ENCODE results near the gene ARHGAP11B.
"Not testable (repeated sequence)": the region's sequence is repeated elsewhere in the genome, so short reads cannot be mapped to it uniquely, and the experiment has no call there.

Gene ARHGAP11B

GRCh38 chr15:30625436-30626193, at the start of gene ARHGAP11B:
TSS of gene ARHGAP11B (plus strand) at chr15:30626128.
- peak within 1 kb of the TSS; percentile 60 to 69 (median 66) for H3K4me3 ChIP-seq

GRCh38 chr15:30579394-30579970, 46.4 kb upstream of the ARHGAP11B start:
- H3K27ac ChIP-seq = not testable (repeated sequence)

More at GRCh38 chr15:30625436-30626193, at the start of gene ARHGAP11B:
- peak within 1 kb of the TSS; percentile 53 to 97 (median 88) for H3K27ac ChIP-seq

GRCh38 chr15:30580716-30581115, 45.2 kb upstream of the ARHGAP11B start:
- H3K4me3 ChIP-seq, H3K27ac ChIP-seq: not testable (repeated sequence)

More at GRCh38 chr15:30579394-30579970, 46.4 kb upstream of the ARHGAP11B start:
- H3K4me3 ChIP-seq = not testable (repeated sequence)

- not testable (repeated sequence) for H3K27ac ChIP-seq, H3K4me3 ChIP-seq
Measured at GRCh38 chr15:30598953-30599352, 27.0 kb upstream of the ARHGAP11B start.

- not testable (repeated sequence) for H3K4me3 ChIP-seq, H3K27ac ChIP-seq
Measured at GRCh38 chr15:30603796-30604195, 22.1 kb upstream of the ARHGAP11B start, which contains the start of gene GOLGA8H. TSS of gene GOLGA8H (plus strand) at chr15:30604028. CDS start at chr15:30604126, 98 bp downstream.

GRCh38 chr15:30612271-30612670, 13.7 kb upstream of the ARHGAP11B start:
- not testable (repeated sequence) for H3K4me3 ChIP-seq, H3K27ac ChIP-seq

- H3K27ac ChIP-seq, H3K4me3 ChIP-seq: not testable (repeated sequence)
Measured at GRCh38 chr15:30621342-30621741, 4.6 kb upstream of the ARHGAP11B start.

GRCh38 chr15:30626194-30626565, 252 bp downstream of the ARHGAP11B start:
- peak overlapping the region in 17 of 21 experiments; percentile 57 to 97 (median 88) for H3K27ac ChIP-seq
- peak overlapping the region; percentile 60 to 69 (median 66) for H3K4me3 ChIP-seq

- H3K27ac ChIP-seq = peak overlapping the region in 12 of 21 experiments; percentile 31 to 97 (median 88)
Measured at GRCh38 chr15:30626632-30627031, 704 bp downstream of the ARHGAP11B start.

GRCh38 chr15:30650012-30650929, 24.3 kb downstream of the ARHGAP11B start:
- H3K27ac ChIP-seq = peak overlapping the region in 1 of 21 experiments; percentile 19
- H3K4me3 ChIP-seq = no peak overlapping the region

More at GRCh38 chr15:30626632-30627031, 704 bp downstream of the ARHGAP11B start:
- peak overlapping the region; percentile 60 to 69 (median 66) for H3K4me3 ChIP-seq

GRCh38 chr15:30661154-30661553, 35.2 kb downstream of the ARHGAP11B start:
- not testable (repeated sequence) for H3K27ac ChIP-seq, H3K4me3 ChIP-seq

GRCh38 chr15:30669621-30670020, 43.7 kb downstream of the ARHGAP11B start:
- H3K4me3 ChIP-seq = not testable (repeated sequence)
- H3K27ac ChIP-seq = peak overlapping the region in 1 of 21 experiments; percentile 8

GRCh38 chr15:30670056-30670455, 44.1 kb downstream of the ARHGAP11B start:
- H3K27ac ChIP-seq = peak overlapping the region in 1 of 21 experiments; percentile 8

GRCh38 chr15:30671309-30671708, 45.4 kb downstream of the ARHGAP11B start:
- no peak overlapping the region for H3K27ac ChIP-seq
- H3K4me3 ChIP-seq = no peak overlapping the region

More at GRCh38 chr15:30670056-30670455, 44.1 kb downstream of the ARHGAP11B start:
- H3K4me3 ChIP-seq = no peak overlapping the region

GRCh38 chr15:30675126-30675525, 49.2 kb downstream of the ARHGAP11B start:
- H3K27ac ChIP-seq = no peak overlapping the region
- no peak overlapping the region for H3K4me3 ChIP-seq

GRCh38 chr15:30675891-30676290, 50.0 kb downstream of the ARHGAP11B start:
- H3K27ac ChIP-seq, H3K4me3 ChIP-seq: not testable (repeated sequence)

- H3K4me3 ChIP-seq, H3K27ac ChIP-seq: not testable (repeated sequence)
Measured at GRCh38 chr15:30680997-30681396, 55.1 kb downstream of the ARHGAP11B start.

- not testable (repeated sequence) for H3K27ac ChIP-seq, H3K4me3 ChIP-seq
Measured at GRCh38 chr15:30685709-30686285, 59.9 kb downstream of the ARHGAP11B start.

GRCh38 chr15:30686651-30687050, 60.7 kb downstream of the ARHGAP11B start:
- not testable (repeated sequence) for H3K27ac ChIP-seq, H3K4me3 ChIP-seq
